Measurements from ENCODE around the gene MMP13.

The MMP13 gene

GRCh38 chr11:102900346-102900745 lies 55.2 kb downstream of the MMP13 start:
- Histone ChIP-seq H3K4me3 (replicated peaks; ENCODE audit: insufficient read depth, low read length) (no peak overlapping the region), H3K27ac (replicated peaks) (no peak overlapping the region), H3K27me3 (ENCODE audit: insufficient read depth, poor library complexity, severe bottlenecking) (no peaks in the 10 kb centered on the region)
- no peak for TF ChIP-seq CTCF (IDR thresholded peaks at IDR 0.05; ENCODE audit: insufficient read depth, low read length)
- no peak for TF ChIP-seq SPI1 (IDR thresholded peaks at IDR 0.05; ENCODE audit: borderline replicate concordance, low read depth)
- TF ChIP-seq GABPA (IDR thresholded peaks at IDR 0.05; ENCODE audit: low read depth) = no peak
- no peak for TF ChIP-seq REST (IDR thresholded peaks at IDR 0.05; ENCODE audit: insufficient replicate concordance, low read depth)
- TF ChIP-seq POLR2AphosphoS5 (IDR thresholded peaks at IDR 0.05; ENCODE audit: low read depth) = no peak
- DNase-seq (ENCODE audit: low read depth in 1 of 2, low spot score in 1 of 2) = no peak

Data from HL-60 (cell line).